GM12864 (cell line): ENCODE data around the gene IGF2BP3.

Source experiments
- DNase-seq: peaks from one replicate; pipeline ENCODE4 v3.0.0-alpha.2; 2011; ENCODE audit warnings: low read depth
- H3K4me3 ChIP-seq: 2 replicates; pipeline ENCODE4 v1.5.1; 2011; ENCODE audit warnings: mild to moderate bottlenecking, low read depth, low read length, control low read depth
- TF ChIP-seq, protein P1 (sequence below): IDR thresholded peaks from 2 replicates; pipeline ENCODE4 v1.5.1; 2011; ENCODE audit warnings: low read depth, mild to moderate bottlenecking, moderate library complexity, low read length, control low read depth, inconsistent platforms; ENCODE audit errors: missing control alignments

The IGF2BP3 gene

DNA sequence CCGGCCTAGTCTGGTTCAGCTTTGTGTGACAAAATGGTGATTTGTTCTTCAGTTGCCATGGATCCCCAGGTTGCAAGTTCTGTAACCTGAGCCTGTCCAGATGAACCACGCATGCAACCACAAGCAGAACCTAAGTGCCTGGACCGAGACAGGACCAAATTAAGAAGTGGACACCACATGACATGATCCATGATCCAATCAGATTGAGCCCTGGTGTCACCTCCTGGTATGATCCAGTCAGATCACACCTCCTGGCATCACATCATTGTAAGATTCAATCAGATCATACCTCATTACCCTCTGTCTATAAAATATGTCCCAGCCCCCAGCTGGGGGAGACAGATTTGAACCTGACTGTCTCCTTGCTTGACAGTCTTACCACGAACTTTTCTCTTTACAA, 101.2 kb downstream of the IGF2BP3 start:
- H3K4me3 ChIP-seq, result no peak overlapping the region
- TF ChIP-seq, protein P1, sequence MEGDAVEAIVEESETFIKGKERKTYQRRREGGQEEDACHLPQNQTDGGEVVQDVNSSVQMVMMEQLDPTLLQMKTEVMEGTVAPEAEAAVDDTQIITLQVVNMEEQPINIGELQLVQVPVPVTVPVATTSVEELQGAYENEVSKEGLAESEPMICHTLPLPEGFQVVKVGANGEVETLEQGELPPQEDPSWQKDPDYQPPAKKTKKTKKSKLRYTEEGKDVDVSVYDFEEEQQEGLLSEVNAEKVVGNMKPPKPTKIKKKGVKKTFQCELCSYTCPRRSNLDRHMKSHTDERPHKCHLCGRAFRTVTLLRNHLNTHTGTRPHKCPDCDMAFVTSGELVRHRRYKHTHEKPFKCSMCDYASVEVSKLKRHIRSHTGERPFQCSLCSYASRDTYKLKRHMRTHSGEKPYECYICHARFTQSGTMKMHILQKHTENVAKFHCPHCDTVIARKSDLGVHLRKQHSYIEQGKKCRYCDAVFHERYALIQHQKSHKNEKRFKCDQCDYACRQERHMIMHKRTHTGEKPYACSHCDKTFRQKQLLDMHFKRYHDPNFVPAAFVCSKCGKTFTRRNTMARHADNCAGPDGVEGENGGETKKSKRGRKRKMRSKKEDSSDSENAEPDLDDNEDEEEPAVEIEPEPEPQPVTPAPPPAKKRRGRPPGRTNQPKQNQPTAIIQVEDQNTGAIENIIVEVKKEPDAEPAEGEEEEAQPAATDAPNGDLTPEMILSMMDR, result no peak
- no peak for DNase-seq

DNA sequence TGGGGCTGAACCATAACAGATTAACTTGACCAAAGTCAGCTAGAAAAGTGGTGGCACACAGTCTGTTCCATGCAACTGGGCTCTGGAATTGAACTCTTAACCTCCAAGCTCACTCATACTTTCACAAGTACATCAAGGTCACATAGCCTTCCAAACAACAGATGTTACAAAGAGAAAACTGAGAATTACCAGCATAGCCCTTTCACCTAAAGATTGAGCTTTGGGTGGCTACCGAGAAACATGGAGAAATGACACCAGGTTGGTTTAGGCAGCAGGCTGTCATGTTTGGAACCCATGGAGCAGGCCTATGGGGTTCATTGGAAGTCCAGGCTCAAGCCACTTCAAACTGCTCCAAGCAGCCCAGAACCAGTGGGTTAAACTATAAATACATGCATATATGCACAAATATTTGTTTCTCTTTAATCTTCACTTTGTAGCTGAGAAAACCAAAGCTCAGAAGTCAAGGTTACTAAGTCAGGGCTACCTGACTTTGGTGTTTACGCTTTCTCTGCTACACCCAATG, 112.1 kb downstream of the IGF2BP3 start:
- TF ChIP-seq, protein P1, result no peak
- no peak for DNase-seq
- H3K4me3 ChIP-seq, result no peak overlapping the region

DNA sequence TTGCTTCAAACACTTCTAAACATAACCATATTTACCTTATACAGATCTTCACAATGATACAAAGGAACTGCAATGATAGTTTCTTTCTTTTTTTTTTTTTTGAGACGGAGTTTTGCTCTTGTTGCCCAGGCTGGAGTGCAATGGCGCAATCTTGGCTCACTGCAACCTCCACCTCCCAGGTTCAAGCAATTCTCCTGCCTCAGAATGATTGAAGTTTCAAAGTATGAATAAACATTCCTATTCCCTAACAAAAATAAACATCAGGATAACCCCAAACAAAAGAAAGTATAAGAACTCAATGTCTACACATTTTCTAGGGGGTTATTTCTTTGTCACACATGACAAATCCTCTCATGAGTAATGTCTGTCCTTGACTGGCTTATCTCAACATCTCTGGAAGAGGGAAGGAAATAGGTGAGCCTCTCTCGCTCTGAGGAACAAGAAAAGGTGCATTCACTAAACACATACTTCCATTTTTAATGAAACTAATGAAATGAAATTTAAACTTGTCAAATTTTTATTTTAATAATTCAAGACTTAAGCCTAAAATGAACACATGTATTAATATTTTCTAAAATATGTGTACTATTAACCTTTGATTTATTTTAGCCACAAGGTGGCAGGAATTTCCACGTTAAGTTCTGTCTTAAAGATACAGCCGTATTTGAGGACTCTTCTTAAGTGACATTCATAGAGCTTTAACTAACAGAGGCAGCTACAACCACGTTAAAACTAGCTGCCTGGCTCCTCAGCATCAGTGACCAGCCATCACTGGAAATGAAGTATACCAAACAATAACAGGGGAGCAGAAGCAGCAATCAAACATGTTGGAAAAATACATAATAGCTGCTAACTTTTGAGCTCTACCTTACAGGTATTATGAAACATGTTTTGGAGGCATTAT, 112.8 kb downstream of the IGF2BP3 start:
- no peak overlapping the region for H3K4me3 ChIP-seq
- no peak for DNase-seq
- TF ChIP-seq, protein P1, result peak; percentile 11

DNA sequence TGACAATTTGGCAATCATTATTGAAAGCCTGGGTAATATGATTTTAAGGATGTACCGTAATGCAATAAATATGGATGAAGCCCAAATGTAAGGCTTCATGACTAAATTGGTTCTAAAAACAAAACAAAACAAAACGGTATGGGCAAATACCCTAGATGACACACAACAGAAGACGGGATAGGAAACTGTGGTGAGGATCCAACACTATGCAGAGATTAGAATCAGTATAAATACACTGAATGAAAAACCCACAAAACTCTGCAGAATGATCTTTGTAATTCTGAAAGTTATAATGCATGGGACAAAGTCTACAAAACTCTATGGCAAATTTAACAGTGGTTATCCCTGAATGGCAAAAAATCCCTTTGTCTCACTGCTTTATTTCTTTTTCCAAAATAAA, 113.6 kb downstream of the IGF2BP3 start:
- no peak overlapping the region for H3K4me3 ChIP-seq

DNA sequence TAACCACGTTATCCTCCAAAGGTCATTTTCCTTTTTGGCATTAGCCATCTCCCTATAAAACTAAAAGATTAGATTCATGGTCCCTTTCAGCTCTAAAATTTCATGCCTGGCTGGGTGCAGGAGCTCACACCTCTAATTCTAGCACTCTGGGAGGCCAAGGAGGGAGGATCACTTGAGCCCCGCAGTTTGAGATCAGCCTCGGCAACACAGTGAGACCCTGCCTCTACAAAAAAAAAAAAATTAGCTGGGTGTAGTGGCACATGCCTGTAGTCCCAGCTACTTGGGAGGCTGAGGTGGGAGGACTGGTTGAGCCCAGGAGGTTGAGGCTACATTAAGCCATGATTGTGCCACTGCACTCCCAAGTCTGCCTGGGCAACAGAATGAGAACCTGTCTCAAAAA, 114.1 kb downstream of the IGF2BP3 start:
- H3K4me3 ChIP-seq, result no peak overlapping the region
- TF ChIP-seq, protein P1, result no peak
- no peak for DNase-seq

More for the DNA sequence above, 113.6 kb downstream of the IGF2BP3 start:
- TF ChIP-seq, protein P1, result no peak
- DNase-seq, result no peak

DNA sequence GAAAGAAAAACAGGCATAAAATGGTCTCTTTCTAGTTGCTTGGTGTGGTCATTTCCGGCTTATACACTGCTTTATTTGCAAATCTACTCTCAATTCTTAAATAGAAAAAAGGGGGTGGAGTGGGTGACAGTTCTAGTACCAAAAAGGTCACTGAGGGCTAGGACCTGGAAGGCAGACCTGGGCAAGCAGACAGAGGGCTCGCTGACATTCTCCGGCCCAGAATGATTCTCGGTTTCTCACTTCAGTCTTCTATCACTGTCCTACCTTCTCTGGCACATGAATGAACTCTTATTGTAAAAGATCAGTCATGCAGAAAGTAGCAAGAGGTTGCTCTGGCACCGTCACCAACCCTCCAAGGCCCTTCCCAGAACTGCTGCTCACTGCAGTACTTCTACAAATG, 117.1 kb downstream of the IGF2BP3 start:
- H3K4me3 ChIP-seq, result no peak overlapping the region
- TF ChIP-seq, protein P1, result no peak
- DNase-seq, result no peak
